Activated CD8-positive, alpha-beta memory T cell treated with anti-CD3 and anti-CD28 coated beads, Interleukin-2, amount 50 U/mL, for 4 hours (primary cell): ENCODE data around the gene COL15A1.

Experiments used
- DNase-seq: peaks from one replicate; pipeline ENCODE4 v3.0.0-alpha.2; 2020

The COL15A1 gene

DNA sequence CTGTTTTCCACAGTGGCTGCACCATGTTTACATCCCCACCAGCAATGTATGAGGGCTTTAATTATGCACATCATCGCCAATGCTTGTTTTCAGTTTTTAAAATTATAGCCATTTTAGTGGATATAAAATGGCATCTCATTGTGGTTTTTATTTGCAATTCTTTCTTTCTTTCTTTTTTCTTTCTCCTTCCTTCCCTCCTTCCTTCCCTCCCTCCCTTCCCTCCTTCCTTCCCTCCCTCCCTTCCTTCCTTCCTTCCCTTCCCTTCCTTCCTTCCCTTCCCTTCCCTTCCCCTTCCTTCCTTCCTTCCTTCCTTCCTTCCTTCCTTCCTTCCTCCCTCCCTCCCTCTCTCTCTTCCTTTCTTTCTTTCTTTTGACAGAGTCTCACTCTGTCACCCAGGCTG is 6.6 kb downstream of the COL15A1 start:
- DNase-seq = no peak

DNA sequence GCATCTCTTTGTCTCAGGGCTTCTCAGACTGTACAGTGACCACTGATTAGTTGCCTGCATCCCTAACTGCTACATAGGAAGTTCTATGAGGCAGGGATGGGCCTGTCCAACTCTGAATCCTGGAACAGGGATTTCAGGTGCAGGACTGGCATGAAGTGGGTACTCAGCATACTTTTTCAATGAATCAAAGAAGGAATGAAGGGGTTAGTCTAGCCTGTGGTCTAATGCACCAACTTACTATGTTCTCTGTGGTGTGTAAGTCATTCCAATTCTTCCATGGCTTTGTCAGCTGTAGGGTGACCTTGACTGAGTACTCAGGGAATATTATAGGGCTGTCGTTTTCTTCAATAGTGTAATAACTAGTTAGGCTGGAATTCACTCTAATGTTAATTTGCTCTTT is 8.3 kb downstream of the COL15A1 start:
- DNase-seq = no peak

DNA sequence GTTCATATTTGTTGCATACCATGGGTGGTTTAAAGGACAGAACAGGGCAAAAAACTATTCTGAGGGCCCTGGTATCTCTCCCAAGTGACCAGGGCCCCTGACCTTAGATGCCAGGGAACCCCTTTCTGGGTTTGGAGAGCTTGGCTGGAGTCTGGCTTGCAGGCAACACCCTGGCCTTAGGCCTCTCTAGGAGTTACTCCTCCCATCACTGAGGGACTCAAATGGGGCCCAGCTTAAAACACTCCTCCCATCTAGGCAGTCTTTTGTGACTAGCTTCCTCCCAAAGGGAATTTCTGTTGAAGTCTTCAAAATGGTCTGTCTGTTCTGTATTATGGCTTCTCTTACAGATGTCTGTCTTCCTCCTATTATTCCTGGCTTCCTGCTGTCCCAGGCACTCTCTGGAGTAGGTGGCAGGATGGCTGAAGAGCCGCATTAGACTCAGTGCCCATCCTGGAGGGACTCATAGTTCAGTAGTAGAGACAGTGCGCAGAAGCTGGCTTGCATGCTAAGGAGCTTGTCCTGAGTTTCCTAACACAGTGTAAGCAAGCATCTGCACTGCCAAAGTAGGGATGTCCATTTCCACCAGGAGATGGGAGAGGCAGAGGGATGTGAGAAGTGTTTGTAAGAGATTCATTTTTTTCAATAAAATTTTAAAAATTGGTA is 10.0 kb downstream of the COL15A1 start:
- no peak for DNase-seq

DNA sequence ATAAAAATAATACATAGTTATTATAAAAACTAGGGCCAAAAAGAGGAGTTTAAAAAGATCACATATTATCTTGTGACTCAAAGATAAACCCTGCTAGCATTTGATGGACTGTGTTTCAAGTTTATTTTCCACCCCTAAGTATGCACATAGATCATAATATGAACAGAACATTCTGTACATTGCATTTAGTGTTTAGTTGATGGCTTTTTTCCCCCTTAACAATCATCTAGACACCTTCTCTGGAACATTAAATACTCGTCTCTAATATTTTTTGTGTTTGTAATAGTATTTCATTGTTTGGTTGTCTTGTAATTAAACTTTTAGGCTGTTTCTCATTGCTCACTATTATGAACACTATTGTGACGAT is 10.5 kb downstream of the COL15A1 start:
- DNase-seq = no peak

DNA sequence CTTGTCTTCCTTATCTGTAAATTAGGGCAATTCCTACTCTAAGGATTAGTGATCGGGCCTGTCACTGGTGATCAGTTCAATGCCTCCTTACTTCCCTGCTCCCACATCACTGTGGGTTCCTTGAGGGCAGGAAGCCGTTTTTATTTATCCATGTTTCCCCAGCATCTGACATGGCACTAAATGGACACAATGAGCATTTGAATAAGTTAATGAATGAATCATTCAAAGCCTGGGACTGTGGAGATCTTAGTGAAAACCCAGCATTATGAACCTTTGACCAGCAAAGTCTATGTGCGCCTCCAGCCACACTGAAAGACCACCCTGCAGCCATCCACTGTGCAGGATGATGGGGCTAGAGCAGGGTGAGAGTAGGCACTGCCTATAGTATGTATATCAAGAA is 11.6 kb downstream of the COL15A1 start:
- DNase-seq = no peak

DNA sequence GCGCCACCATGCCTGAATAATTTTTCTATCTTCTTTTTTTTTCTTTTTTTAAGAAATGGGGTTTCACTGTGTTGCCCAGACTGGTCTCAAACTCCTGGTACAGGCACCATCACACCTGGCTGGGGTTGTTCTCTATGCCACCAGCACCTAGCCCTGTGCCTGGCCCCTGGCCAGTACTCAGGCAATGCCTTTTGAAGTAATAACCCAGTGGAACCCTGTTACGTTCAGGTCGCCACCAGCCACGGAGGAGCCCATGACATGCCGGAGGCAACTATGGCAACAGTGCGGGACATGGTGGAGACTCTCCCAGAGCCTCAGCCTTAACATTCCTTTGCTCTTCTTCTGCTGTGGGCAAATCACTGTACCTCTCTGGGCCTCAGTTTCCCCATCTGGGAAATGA is 14.1 kb downstream of the COL15A1 start:
- no peak for DNase-seq

DNA sequence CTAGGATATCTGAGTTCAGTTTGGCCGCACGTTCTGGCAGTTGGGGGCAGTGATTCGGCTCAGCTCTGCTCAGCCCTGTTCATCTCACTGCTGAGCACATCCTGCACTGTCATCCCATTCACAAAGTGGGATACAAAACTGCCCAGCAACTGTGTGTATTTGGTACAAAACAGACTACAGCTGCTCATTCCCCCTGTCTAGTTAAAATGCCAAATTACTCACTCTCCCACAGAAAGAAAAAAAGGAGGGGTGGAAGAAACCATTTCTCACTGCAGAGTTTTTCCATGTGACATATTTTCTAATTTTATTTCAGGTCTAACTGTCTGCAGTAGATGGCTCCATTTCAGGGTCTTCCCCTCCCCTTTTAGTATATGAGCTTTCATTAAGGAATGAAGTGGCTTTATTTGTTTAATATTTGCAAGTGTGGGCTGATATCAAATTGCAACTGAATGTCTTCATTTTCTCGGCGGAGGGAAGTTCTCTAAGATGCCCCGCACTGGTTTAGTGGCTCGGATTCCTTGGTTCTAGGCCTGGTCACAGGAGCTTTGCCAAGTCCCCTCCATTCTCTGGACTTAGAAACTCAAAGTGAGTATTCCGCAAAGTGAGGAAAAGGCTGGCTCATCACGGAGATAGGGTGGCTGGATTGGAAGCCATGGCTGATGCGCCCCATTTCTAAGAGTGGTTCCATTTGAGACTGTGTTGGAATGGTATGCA is 14.7 kb downstream of the COL15A1 start:
- DNase-seq = no peak

DNA sequence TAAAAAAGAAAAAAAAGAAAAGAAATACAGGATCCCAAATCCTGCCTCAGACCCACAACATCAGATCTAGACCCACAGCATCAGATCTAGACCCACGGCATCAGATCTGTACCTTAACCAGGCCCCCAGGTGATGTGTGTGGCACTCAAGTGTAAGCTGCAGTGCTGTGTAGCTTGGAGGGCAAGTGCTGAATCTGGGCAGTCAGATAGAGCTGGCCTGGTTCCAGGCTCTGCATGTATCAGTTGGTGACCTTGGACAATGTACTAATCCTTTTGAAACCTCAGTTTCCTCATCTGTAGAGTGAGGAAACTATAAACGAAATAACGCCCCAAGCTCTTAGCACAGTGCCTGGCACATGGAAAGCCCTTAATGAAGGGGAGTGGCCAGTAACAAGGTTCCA is 16.7 kb downstream of the COL15A1 start:
- no peak for DNase-seq

DNA sequence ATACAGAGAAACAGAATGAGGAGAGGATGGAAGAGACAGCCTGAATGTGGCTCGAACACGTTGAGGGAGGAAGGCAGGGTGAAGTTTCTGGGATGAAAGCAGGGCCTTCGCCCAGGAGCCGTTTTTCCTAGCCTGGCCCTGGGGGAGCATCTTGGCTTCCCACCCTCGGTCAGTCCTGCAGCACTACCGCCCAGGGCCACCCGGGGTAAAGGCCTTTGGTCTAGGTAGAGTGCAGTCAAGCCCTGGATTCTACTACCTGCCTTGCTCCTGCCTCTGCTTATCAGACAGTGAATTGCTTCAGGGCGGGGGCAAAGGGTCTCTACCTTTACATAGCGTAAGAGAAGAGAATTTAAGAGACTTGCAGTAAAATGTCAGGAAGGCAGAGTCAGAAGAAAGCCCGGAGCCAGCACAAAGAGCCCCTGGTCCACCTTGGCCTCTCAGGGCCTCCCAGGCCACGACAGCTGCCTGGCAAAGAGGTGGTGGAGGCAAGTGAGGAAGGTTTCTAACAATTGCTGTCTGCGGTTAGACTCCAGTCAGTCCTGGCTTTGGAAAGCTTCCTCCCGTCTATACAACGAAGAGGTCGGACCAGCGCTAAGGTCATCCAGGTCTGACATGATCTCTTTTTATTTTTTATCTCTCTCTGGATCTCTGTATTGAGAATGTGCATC is 17.9 kb downstream of the COL15A1 start:
- no peak for DNase-seq

DNA sequence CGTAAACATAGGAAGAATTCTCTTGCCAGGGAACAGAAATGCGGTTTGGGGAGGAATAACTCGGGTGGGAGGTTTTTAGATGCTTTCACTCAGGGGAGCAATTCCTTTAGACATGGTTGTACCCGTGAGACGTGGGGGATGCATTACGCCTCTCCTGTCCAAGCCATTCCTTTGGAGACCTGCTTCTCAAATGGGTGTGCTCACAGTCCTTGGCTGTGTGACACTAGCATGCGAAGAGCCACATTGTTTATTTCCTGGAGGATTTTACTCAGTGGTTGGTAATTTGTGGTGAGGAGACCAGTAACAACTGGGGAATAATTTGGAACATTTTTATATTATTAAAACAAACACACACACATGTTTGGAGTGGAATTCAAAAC is 18.5 kb downstream of the COL15A1 start:
- DNase-seq = no peak

DNA sequence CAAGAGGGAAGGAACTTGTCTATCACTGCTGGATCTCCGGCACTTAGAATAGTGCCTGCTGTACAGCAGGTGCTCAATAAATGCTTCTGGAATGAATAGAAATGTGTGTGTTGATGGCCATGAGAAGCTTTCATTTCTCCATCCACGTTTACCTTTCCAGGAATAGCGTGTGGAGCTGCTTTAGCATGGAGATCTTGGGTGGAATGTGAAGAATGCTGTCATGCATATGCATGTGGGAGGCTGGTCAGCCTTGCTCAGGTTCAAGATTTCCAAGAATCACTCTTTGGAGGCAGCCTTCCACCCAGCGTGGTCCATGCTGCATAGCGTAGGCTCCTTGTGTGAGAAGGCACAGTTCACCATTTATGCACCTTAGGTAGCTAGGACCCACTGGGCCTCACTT is 19.2 kb downstream of the COL15A1 start:
- no peak for DNase-seq

DNA sequence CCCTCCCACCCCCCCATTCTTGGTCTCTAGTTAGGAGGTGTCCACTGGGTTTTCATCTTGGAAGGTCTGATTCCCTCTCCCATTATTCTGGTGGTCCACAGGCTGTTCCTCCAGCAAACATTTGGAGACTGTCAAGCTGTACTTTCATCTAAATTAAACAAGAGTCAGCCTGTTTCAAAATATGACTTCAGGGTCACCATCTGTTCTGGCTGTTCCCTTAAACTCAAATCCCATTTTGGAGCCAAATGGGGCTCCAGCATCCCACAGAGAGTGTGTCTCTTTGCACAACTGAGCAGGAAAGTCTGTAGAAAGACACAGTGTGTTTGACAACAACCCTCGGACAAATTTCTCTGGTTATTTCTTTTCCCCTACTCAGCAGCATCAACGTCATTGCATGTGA is 20.5 kb downstream of the COL15A1 start:
- DNase-seq = no peak

DNA sequence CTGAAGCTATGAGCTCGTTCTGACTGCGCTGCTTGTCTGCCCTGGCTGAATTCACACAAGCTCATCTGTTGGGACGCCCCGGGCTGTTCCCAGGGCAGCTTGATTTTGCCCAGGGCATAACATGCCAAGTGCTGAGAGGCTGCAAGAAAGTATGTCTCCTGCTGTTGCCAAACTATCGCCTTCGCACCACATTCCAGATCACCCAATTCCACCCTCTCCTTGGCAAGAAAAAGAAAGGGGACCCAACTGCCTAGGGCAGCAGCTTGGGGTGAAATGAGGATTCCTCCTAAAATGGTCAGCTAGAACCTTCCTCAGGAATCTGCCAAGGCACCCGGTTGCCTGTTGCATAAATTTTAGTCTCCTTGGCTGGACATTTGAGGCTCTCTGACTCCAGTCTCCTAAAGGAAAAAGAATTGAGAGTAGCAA is 21.2 kb downstream of the COL15A1 start:
- no peak for DNase-seq

DNA sequence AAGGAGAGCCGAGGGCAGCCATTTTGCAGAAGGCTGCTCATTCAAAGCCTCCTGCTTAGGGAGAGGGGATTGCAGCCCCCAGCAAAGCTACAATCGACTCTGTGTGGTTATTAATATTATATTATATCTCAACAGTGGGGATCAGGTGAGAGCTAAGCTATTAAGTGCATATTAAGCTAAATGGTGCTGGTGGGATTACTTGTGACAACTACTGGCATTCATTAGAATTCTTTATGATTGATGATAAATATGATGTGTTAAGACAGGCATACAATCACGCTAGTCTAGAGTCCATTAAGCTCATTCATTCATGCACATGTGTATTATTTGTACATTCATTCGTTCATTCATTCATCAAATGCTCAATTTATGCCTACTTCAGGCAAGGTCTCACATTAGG is 23.0 kb downstream of the COL15A1 start:
- DNase-seq = no peak

DNA sequence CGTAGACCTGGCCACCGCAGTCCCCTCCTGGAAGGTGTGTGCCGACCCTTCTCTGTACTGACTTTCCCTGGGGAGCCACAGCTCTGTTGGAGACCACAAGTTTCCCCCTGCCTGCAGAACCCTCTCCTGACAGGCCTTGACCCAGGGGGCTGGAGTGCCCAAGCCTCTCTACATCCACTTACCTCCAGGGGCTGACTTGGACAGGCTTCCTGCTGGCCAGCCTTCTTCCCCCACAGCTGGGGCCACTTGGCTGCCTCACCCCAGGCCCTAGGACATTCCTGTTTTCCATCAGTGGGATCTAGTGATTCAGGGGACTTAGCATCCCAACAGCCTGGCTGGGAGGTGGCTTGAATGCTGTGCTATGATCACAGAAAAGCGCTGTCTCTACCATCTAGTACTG is 23.6 kb downstream of the COL15A1 start:
- no peak for DNase-seq

DNA sequence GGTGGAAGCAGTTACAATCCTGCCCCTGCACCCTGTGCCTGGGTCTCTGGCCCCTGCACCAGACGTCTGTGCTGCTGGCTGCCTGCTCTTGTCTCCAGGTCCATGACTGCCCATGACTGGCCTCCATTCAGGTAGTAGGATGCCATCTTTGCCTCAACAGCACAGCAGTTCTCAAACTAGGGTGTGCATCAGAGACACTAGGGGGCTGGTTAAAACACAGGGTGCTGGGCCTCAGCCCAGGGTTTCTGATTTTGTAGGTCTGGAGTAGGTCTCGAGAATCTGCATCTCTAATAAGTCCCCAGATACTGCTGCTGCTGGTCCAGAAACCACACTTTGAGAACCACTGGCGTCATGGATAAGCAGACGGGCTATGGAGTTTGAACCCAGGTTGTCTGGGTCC is 24.0 kb downstream of the COL15A1 start:
- no peak for DNase-seq

DNA sequence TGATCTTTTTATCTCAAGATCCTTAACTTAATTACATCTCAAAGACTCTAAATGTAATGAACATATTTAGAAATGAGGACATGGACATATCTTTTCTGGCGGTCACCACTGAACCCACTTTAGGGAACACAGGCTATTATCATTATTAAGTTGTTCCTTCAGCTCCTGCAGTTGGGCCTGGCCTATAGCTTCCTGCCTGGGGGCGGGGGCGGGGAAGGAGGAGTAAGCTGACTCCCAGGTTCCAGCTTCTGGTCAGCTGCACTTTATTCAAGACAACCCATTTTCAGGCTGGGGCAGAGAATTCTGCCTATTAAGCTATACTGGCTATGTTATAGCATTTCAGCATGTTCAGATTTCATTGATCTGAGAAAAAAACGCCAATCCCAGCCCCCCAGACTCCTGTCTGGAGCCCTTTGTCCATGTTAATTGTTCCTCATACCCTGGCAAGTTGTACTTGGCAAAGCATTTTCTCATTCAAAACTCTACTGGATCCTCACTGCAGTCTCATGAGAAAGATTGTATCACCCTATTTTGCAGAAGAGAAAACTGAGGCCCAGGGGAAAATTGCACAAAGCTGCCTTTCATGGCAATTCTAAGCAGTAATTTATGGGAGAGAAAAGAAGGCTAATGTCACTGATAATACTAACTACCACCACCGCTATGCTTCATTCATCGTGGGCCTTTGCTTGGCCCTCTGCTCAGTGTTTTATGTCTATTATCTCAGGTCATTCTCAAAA is 25.1 kb downstream of the COL15A1 start:
- DNase-seq = no peak

DNA sequence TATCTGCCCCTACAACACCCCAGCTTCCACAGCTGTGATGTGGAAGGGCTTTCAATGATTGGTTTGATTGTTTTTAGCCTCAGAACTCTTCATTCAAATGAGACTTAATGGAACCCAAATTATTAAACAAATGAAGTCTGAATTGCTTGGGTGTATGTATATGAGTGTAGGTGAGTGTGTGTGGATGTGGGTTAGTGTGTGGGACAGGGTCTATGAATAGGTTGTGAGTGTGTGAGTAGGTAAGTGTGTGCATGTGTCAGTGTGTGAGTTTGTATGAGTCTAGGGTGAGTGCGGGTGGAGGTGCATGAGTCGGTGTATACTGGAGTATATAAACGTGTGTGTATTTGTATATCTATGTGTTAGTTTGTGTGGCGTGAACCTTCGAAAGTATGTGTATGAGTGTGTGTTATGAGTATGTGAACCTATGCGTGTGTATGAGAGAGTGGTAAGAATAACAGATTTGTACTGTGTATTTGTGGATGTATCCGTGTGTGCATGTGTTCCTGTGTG is 26.9 kb downstream of the COL15A1 start:
- DNase-seq = no peak

DNA sequence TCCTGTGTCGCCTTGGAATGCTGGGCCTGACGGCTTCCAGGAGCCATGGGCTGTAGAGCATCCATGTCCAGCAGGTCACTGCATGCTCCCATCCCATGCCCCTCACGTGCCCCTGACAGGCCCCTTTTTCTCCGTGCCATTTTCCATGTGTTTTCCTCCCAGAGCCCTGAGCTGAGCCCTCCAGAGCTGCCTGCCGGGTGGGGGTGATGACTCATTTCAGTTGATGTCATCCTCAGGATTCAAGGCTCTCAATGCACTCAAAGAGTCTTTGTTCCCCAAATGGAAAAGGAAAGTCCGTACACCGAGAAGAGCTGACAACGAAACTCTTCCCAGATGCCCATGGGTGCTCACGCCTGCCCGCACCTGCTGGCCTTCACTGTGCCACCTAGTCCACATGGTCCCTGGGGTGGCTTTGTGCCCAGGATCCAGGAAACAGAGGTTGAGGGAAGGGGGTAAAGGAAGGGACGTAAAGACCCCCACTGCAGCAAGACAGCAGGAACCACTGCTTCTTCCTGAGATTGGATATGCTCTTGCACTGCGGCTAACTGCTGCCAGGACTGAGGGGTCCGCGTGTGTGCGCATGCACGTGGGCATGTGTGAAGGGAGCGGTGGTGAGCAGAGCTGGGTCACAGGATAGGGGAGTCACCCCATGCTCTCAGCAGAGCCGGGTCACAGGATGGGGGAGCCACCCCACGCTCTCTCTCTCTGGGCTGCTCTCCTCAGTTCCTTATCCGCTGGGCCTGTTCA is 27.6 kb downstream of the COL15A1 start:
- no peak for DNase-seq

DNA sequence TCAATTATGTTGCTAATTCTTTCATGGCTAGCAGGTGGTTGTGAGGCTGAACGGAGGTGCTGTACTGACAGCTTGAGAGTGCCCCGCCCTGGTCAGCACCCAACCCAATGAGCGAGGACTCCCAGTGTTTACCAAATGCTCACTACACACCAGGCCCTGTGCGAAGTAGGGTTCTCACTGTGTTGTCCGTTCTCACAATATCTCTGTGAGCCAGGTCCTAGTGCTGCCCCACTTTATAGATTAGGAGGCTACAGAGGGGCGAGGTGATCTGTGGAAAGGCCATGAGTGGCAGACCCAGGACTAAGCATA is 28.2 kb downstream of the COL15A1 start:
- no peak for DNase-seq

DNA sequence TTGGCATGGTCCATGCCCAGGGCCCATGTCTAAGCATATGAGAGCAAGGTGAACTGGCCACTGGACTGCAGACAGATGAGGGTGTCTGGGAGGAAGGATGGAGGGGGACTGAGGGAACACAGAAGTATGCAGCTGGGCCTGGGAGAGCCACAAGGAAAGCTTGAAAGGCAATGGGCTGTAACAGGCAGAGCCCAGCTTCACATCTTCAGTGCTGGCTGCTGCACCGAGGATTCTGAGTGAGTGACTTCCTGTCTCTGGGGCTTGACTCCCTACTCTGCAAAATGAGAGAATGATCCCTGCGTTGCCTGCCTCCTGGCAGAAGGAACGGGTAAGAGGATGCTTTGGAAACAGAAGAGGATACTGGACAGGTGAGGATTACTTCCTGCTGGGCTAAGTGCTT is 29.0 kb downstream of the COL15A1 start:
- DNase-seq = no peak

DNA sequence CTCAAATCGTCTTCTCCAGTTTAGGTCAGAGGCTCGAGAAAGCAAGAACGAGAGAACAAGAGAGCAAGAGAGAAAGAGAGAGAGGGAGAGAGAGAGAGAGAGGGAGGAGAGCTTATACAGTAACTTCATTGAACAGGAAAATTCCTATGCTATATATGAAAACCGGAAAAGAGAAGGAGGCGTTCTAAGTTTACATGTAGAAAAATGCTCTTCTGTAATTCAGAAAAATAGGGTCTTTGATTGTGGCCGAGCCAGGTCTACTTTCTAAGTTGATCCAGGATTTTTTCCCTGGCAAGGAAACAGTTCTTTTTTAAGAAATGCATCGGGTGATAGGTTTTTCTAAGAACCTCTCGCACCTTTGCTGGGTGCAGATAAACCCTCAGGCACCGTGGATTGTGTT is 29.5 kb downstream of the COL15A1 start:
- DNase-seq = no peak

DNA sequence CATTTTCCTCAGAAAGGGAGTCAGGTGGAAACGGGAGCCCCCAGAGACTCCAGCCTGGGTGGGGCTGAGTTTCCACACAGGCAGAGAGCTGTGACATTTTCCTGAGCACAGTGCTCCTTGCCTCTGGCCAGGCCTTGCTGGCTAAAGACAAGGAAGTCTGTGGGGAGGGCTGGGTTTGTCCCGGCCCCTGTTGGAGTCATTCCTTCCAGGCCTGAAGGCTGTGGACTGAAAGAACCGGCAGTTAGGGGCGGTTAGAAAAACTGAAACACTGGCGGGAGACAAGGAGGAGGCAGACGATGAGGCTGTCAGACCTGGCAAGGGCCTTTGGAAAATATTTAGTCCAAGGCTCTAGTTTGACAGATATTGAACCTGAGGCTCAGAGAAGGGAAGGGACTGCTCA is 29.9 kb downstream of the COL15A1 start:
- DNase-seq = no peak
